EH (cell line): ENCODE results near the gene SUGP2.

Experiments used
- DNase-seq: peaks from one replicate; pipeline ENCODE4 v3.0.0-alpha.2; 2015; ENCODE audit warnings: low read depth

Gene SUGP2

GRCh38 chr19:19033426-19034203 is at the start of gene SUGP2, which contains the start of gene ARMC6:
TSS of gene SUGP2 (minus strand) at chr19:19033517. CDS start at chr19:19031071, 2,446 bp downstream.
TSS of gene ARMC6 (plus strand) at chr19:19033603. CDS start at chr19:19034210, 607 bp downstream.
- DNase-seq = peak; percentile 87

DNA sequence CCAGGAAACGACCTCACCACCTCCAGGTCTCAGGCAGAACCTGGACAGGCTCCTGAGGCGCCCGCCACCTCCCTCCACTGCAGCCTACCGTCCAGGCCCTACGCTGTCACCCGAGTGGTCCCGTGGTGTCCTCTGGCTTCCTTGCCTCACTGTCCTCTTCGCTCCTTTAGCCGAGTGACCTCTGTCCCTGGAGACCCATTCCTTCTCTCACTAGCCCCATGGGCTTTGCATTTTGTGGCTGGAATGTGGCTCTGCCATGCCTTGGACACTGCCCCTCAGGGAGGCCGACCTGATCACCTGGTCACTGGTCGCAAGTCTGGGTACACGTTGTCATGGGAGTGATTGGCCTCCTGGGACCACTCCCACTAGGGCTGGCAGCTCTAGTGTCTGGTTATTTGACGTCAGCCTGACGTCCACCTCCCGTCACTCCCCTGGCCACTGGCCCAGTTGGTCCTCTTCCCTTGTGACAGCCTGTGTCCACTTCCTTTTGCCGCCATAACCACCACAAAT is 48.4 kb upstream of the SUGP2 start:
- DNase-seq = peak; percentile 9

DNA sequence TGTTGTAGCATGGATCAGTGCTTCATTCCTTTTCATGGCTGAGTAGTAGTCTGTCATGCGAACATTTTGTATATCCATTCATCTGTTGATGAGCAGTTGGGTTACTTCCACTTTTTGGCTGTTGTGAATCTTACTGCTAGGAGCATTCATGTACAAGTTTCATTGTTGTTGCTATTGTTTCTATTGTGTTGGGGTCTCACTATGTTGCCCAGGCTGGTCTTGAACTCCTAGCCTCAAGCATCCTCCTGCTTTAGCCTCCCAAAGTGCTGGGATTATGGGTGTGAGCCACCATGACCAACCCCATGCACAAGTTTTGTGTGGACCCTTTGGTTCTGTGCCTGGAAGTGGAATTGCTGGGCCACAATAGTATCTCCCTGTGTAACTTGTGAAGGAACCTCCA is 46.3 kb upstream of the SUGP2 start:
- no peak for DNase-seq

GRCh38 chr19:19078801-19079200 is 45.5 kb upstream of the SUGP2 start:
- no peak for DNase-seq

GRCh38 chr19:19077103-19077502 is 43.8 kb upstream of the SUGP2 start:
- DNase-seq = no peak

GRCh38 chr19:19076476-19076875 is 43.2 kb upstream of the SUGP2 start:
- no peak for DNase-seq

DNA sequence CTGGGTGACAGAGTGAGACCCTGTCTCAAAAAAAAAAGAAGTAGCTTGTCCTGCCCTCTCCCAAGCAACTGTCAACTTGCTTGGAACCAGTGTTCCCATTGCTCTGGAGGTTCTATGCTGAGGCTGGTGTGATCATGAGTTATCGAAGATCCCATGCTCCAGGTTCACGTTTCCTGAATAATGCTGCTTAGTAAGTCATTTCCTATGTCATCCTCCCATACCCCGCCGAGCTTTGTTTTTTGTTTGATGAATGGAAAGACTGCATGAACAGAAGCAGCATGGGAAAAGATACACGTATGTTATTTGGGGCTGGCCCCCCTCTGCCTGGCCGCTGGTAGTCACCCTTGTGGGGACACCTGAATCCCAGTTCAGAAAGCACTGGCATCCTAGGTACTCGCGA is 41.8 kb upstream of the SUGP2 start:
- DNase-seq = no peak

- no peak for DNase-seq
Measured at GRCh38 chr19:19074196-19074882, 41.0 kb upstream of the SUGP2 start.

DNA sequence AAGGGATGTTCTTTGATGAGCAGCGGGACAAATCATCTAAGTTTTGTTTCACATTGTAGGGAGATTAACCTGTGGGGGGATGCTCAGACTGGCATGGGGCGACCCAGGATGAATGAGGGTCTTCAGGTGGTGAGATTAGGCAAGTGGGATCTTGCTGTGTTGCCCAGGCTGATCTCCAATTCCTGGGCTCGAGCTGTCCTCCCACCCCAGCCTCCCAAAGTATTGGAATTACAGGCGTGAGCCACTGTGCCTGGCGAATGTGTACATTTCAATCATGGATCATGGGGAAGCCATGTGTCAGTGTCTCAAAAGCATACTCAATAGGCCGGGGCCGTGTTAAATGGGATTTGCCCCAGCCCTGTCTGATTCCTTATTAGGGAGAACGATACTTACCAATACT is 38.6 kb upstream of the SUGP2 start:
- no peak for DNase-seq

DNA sequence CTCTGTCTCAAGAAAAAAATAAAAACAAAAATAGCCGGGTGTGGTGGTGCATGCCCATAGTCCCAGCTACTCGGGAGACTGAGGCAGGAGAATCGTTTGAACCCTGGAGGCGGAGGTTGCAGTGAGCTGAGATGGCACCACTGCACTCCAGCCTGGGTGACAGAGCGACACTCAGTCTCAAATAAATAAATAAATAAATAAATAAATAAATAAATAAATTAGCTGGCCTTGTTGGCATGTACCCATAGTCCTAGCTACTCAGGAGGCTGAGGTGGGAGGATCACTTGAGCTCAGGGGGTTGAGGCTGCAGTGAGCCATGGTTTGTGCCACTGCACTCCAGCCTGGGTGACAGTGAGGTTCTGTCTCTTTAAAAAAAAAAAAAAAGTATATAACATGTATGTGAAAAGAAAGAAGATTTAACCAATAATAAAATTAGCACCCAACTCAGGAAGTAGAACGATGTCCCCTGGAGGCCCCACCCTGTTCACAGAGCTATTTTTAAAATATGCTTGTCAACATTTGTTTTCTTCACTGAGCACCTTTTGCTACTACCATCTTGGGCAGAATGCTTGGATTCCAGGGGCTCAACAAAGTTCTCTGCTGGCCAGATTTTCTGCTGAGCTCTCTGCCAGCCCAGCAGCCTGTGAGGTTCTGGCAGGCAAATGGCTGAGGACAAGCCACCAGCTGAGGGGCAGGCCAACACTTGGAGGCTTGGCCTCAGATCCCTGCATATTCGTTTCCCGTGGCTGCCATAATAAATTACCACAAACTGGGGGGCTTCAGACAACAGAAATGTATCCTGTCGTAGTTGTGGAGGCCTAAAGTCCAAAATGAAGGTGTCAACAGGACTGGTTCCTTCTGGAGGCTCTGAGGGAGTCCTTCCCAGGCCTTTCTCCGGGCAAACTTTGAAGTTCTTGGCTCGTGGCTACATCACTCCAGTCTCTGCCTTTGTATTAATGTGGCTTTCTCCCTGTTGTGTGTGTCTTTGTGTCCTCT is 35.6 kb upstream of the SUGP2 start:
- no peak for DNase-seq

DNA sequence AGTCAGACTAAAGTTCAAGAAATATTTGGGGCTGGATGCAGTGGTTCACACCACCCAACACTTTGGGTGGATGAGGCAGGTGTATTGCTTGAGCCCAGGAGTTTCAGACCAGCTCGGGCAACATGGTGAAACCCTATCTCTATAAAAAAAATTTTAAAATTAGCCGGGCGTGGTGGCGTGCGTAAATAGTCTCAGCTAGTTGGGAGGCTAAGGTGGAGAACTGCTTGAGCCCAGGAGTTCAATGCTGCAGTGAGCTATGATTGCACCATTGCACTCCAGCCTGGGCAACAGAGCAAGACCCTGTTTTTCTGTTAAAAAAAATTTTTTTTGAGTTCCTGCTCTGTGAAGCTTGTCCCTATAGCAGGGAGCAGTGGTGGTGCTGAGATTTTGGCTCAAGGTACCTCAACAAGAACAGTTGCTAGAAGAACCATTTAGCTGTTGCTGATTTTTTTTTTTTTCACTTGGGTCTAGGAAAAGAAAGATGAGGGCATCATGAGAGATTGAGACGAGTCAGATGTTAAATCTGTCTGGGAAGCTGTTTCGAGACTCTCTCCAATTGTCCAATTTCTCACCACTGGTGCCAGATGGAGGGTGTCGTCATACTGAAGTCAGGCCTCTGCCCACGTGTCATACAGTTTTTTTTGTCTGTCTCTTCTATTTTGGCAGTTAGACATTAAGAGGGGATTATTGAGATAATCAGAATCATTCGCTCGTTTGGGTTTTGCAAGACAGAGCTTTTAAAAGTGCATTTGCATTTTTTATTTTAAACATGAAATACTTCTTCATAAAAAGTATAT is 34.2 kb upstream of the SUGP2 start:
- no peak for DNase-seq

DNA sequence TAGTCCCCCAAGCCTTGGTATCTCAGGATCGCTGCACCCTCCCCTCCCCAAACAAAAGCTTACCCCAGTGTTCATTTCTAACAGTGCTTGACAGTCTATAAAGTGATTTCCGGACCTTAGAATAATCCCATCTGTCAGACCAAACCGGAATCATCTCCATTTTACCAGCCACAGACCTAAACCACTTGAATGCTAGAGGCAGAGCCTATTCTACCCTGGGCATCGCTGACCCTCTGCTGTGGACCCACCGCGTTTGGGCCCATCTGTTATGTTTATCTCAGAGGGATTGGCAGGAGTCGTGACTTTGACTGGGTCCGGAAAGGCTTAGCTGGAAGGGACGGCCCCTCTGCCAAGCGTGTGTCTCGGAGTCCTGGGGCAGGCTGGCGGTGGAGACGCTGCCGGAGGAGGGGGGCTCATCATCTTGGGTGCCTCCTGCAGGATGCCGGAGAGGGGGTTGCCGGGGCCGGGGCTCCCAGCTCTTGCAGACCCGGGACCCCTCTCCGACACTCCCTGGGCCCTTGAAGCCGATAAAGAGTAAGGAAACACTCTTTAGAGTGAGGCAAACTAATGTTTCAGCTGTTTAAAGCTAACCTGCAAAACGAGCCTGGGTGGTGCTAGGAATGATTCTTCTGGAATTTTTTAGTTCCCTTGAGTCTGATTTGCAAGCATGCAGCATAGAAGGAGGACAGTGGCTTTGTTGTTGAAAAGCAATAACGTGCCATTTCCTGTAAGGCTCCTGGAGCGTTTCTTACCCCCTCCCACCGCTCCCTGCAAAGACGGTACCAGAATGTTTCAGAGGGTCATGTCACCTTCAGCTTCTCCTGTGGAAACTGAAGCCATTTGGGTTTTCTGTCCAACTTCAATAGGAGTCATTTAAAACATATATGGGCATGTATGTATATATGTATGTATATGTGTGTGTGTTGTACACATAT is 31.8 kb upstream of the SUGP2 start:
- DNase-seq = peak; percentile 14

DNA sequence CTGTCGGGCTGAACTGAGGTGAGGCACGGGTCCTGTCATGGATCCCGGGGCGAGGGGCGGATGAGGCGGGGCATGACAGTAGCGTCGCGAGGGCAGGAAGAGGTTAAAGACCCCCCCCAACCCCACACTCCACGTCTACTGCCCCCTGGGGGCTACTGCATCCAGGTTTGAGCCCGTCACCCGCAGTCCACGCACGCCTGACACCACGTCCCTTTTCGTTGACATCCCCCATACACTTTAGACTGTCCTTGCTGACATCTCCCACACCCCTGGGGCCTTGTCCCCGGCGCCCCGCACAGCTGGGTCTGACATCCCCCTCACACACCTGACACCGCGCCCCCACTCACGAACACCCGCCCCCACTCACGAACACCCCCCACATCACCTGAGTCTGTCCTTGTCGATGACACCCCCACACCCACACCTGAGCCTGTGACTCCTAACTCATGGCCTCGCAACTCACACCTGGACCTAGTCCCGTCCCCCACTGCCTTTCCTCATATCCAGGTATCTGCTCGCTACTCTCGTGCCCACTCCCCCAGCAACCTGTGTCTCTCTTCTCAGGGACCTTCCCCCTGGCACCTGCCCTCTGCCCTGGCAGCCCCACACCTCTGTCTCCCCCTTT is 30.9 kb upstream of the SUGP2 start:
- no peak for DNase-seq

- DNase-seq = peak; percentile 100
Measured at GRCh38 chr19:19063183-19064097, 30.1 kb upstream of the SUGP2 start, which contains the start of gene SLC25A42. TSS of gene SLC25A42 (plus strand) at chr19:19063994. CDS start at chr19:19096125, 32,131 bp downstream.

DNA sequence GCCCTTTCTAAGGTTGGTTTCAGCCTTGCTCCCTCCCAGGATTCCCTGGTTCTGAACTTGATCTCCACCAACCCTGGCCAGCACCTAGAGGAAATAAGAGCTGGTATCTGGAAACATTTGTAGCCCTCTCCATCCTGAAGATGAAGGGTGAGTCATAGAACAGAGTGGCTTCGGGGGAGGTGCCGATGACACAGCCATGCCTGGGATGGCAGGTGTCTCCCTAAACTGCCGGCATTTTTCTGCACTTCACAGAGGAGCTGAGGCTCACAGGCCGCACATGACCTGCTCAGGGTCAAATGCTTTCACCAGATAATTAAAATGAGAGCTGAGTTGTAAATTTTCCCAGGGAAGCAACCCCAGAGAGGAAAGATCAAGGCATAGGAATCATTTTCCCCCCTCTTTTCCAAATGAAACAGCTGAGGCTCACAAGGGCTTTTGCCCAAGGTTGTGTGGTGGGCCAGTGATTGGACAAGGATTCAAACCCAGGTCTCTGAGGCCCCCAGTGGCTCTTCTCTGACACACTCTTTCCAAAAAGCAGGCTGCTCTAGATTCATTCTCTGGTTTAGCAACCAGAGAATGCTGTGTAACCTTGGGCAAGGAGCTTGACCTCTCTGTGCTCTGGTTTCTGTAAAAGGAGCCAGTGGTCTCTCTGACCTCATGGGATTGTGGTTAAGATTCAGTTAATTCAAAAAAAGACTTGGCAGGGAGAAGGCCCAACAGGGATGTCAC is 29.3 kb upstream of the SUGP2 start:
- DNase-seq = peak; percentile 55

DNA sequence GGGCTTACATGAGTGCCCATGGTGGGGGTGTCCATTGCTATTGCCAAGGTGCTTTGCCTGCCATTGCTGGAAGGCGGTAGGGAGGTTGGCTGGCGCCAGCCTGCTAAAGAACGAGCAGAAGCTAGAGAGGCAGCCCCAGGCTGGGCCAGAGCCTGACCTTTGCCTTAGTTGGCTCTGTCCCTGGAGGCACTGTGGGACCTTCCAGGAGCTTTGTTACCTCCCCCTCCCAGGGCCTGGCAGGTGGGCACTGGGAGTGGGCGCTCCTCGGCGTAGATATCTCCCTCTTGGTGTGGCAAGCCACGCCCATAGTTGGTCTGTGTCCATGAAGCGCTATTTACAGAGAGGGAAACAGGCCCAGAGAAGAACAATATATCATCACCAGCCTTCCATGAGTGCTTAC is 28.2 kb upstream of the SUGP2 start:
- no peak for DNase-seq

- no peak for DNase-seq
Measured at GRCh38 chr19:19059837-19060611, 26.7 kb upstream of the SUGP2 start.
